Umbilical cord (tissue), 2 donors: ENCODE measurements around the gene LRRC71. TPM values are rescaled to one million over a fixed set of nuclear protein-coding genes. Genes with fewer than 3 reads are reported as not detected.

ENCODE experiments used
- DNase-seq: peaks from one replicate; pipeline ENCODE4 v3.0.0-alpha.2; 2015; ENCODE audit warnings: low spot score
- total RNA-seq: library from RNA; depleted of rRNA; stranded (reverse); fragments of >200 nt; gene quantifications from one replicate; pipeline ENCODE4 v1.2.3, GENCODE V29; 2014; ENCODE audit warnings: low replicate concordance; ENCODE audit not compliant: insufficient read depth

The LRRC71 gene
- total RNA-seq, 1 donor from 2014 or later: not detected

GRCh38 chr1:156905176-156905575 is 15.3 kb upstream of the LRRC71 start:
- no peak for DNase-seq

GRCh38 chr1:156905651-156906050 is 14.8 kb upstream of the LRRC71 start:
- no peak for DNase-seq

GRCh38 chr1:156906206-156906906 is 14.1 kb upstream of the LRRC71 start:
- no peak for DNase-seq

- DNase-seq: no peak
Observed at GRCh38 chr1:156908541-156908940, 11.9 kb upstream of the LRRC71 start.

- no peak for DNase-seq
Observed at GRCh38 chr1:156908955-156909354, 11.5 kb upstream of the LRRC71 start.

DNA sequence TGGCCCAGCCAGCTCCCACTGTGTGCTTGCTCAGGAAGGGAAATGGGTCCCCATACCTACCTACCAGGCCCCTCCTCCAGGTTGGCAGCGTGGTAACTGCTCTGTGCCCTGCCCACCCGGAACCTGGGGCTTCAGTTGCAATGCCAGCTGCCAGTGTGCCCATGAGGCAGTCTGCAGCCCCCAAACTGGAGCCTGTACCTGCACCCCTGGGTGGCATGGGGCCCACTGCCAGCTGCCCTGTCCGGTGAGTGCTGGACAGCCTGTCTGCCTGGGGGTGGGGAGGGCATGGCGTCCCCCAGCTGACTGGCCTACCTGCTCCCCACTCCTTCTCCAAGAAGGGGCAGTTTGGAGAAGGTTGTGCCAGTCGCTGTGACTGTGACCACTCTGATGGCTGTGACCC is 10.8 kb upstream of the LRRC71 start:
- no peak for DNase-seq

GRCh38 chr1:156910309-156910782 is 10.1 kb upstream of the LRRC71 start:
- DNase-seq: no peak

GRCh38 chr1:156911577-156912298 is 8.7 kb upstream of the LRRC71 start:
- no peak for DNase-seq

GRCh38 chr1:156912310-156912709 is 8.1 kb upstream of the LRRC71 start:
- no peak for DNase-seq

DNA sequence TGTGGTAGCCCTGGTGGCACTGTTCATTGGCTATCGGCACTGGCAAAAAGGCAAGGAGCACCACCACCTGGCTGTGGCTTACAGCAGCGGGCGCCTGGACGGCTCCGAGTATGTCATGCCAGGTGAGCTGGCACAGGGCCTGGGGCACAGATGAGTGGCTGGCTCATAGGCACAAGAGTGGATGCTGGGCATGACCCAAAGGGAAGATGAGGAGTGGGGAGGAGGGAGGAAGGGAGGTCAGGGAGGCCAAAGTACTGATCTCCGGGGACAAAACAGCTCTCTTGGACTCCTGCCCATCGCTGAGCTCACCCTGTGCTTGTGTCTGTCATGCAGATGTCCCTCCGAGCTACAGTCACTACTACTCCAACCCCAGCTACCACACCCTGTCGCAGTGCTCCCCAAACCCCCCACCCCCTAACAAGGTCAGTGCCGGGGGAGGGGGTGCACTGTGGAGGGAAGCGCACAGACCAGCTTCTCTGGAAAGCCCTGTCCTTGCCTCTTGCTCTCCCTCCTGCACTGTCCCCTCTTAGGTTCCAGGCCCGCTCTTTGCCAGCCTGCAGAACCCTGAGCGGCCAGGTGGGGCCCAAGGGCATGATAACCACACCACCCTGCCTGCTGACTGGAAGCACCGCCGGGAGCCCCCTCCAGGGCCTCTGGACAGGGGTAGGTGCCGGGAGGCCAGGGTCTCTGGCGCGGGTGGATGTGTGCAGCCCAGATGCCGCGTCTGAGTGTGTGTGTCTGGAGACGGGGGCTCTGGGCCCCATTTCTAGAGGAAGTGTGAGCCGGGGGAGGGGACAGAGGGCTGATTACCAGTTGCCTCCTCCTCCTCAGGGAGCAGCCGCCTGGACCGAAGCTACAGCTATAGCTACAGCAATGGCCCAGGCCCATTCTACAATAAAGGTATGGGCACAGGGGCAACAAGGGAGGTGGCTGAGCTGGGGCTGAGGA is 7.3 kb upstream of the LRRC71 start:
- peak; percentile 83 for DNase-seq

- no peak for DNase-seq
Observed at GRCh38 chr1:156913809-156914387, 6.5 kb upstream of the LRRC71 start.

- peak; percentile 75 for DNase-seq
Observed at GRCh38 chr1:156914440-156914856, 6.0 kb upstream of the LRRC71 start.

GRCh38 chr1:156921053-156921529 is 659 bp downstream of the LRRC71 start:
- no peak for DNase-seq

GRCh38 chr1:156922986-156923669 is 2.7 kb downstream of the LRRC71 start:
- no peak for DNase-seq

GRCh38 chr1:156923670-156924477 is 3.4 kb downstream of the LRRC71 start:
- no peak for DNase-seq

- DNase-seq: no peak
Observed at GRCh38 chr1:156924478-156925153, 4.2 kb downstream of the LRRC71 start.

DNA sequence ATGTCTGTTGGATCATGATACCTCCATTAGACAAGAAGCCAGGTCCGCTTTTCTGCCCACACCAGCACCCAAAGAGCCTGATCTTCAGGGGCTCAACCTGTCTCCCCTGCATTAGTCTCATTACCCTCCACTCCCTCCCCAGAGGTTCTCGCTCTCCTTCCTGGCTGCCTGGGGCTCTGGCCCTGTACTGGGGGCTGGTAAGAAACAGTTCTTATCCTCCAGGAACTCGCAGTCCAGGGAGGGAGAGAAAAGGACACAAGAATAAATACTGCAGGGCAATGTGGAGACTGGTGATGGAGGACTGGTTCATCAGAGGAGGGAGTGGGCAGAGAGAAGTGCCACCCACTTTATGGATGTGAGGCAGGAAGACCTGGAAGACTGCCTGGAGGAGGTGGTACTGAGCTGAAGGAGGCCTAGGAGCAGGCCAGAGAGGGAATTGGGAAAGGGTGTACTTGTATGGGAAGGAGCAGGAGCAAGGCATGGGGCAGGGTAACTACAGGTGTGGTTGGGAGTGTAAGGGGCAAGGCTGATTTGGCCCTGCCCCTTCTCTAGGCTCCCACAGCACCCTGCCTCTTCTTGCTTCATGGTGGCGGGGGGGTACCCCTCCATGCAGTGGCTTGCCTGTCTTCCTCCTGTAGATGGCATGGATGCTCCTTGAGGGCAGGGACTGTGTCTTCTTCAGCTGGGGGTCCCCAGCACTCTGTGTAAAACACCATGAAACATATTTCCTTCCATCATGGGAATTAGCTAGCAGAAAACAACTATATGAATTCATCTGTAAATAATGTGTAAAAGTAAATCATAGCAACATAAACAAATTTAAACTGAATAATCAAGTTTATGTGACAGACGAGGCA is 5.0 kb downstream of the LRRC71 start:
- DNase-seq: no peak

DNA sequence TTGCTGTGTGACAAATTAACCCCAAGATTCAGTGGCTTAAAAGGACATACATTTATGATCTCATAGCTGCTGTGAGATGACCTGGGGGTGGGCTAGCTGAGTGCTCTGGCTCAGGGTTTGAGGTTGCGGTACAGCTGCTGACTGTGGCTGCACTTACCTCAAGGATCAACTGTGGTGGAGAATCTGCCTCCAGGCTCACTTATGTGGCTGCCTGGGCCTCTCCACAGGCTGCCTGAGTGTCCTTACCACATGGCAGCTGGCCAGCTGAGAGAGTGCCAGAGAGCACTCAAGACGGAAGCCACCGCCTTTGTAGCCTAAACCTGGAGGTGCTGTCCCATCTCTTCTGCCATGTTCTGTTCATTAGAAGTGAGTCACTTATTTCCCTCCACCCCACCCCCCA is 5.7 kb downstream of the LRRC71 start:
- no peak for DNase-seq
